Dedifferentiated amniotic fluid mesenchymal stem cell (primary cell): Measurements from ENCODE around the gene DRAM2.

Source experiments
- DNase-seq: peaks from one replicate; pipeline ENCODE4 v3.0.0-alpha.2; 2016; ENCODE audit errors: extremely low spot score

The DRAM2 gene

GRCh38 chr1:111139956-111140679, at the start of gene DRAM2, which contains the start of gene CEPT1:
Gene DRAM2 (minus strand): TSS chr1:111140093. CDS start chr1:111131554, 8,539 bp downstream.
Gene CEPT1 (plus strand): TSS chr1:111140223. CDS start chr1:111147715, 7,492 bp downstream.
- peak; percentile 94 for DNase-seq

- DNase-seq, result no peak
These were observed 44.8 kb upstream of the DRAM2 start for GRCh38 chr1:111184663-111185062.

GRCh38 chr1:111183308-111184069, 43.6 kb upstream of the DRAM2 start:
- DNase-seq, result no peak

- DNase-seq, result no peak
These were observed 42.2 kb upstream of the DRAM2 start for GRCh38 chr1:111182052-111182451.

GRCh38 chr1:111179968-111180533, 40.2 kb upstream of the DRAM2 start:
- DNase-seq, result no peak

GRCh38 chr1:111176678-111177077, 36.8 kb upstream of the DRAM2 start:
- no peak for DNase-seq

GRCh38 chr1:111175349-111175748, 35.5 kb upstream of the DRAM2 start:
- no peak for DNase-seq

GRCh38 chr1:111174070-111174469, 34.2 kb upstream of the DRAM2 start:
- no peak for DNase-seq

GRCh38 chr1:111172463-111172862, 32.6 kb upstream of the DRAM2 start:
- DNase-seq, result no peak

GRCh38 chr1:111164151-111164550, 24.3 kb upstream of the DRAM2 start:
- no peak for DNase-seq

GRCh38 chr1:111163363-111163762, 23.5 kb upstream of the DRAM2 start:
- DNase-seq, result no peak

- no peak for DNase-seq
These were observed 22.6 kb upstream of the DRAM2 start for GRCh38 chr1:111162488-111162880.

GRCh38 chr1:111161843-111162487, 22.1 kb upstream of the DRAM2 start:
- no peak for DNase-seq

- DNase-seq, result no peak
These were observed 17.5 kb upstream of the DRAM2 start for GRCh38 chr1:111157431-111157830.

- no peak for DNase-seq
These were observed 14.4 kb upstream of the DRAM2 start for GRCh38 chr1:111154021-111154999.

GRCh38 chr1:111151838-111152237, 11.9 kb upstream of the DRAM2 start:
- no peak for DNase-seq

- no peak for DNase-seq
These were observed 8.5 kb upstream of the DRAM2 start for GRCh38 chr1:111148376-111148881.

GRCh38 chr1:111147948-111148347, 8.1 kb upstream of the DRAM2 start:
- DNase-seq, result no peak

- DNase-seq, result no peak
These were observed 6.3 kb upstream of the DRAM2 start for GRCh38 chr1:111145963-111146768.

- no peak for DNase-seq
These were observed 5.6 kb upstream of the DRAM2 start for GRCh38 chr1:111145542-111145941.
